Left kidney (tissue), 2 donors: ENCODE results near the gene SLC35E3. TPM values are rescaled to one million over a fixed set of nuclear protein-coding genes. Genes with fewer than 3 reads are reported as not detected.
"Not testable (repeated sequence)": the region's sequence is repeated elsewhere in the genome, so short reads cannot be mapped to it uniquely, and the experiment has no call there.

Source experiments
- DNase-seq: peaks from one replicate; pipeline ENCODE4 v3.0.0-alpha.2; 2013
- polyA plus RNA-seq: library from polyadenylated mRNA; unstranded; fragments of 120-200 nt; gene quantifications from one replicate; pipeline ENCODE4 v1.2.1, GENCODE V29; 2013; ENCODE audit not compliant: insufficient read length

SLC35E3 gene
- polyA plus RNA-seq, 1 donor, result 23.0 TPM

- no peak for DNase-seq
Observed at GRCh38 chr12:68793975-68794652, 48.1 kb downstream of the SLC35E3 start.

- no peak for DNase-seq
Observed at GRCh38 chr12:68794653-68795251, 48.8 kb downstream of the SLC35E3 start.

GRCh38 chr12:68796399-68796798 is 50.4 kb downstream of the SLC35E3 start:
- no peak for DNase-seq

- no peak for DNase-seq
Observed at GRCh38 chr12:68798882-68799234, 52.9 kb downstream of the SLC35E3 start.

- no peak for DNase-seq
Observed at GRCh38 chr12:68800294-68800693, 54.3 kb downstream of the SLC35E3 start.

GRCh38 chr12:68801124-68801523 is 55.1 kb downstream of the SLC35E3 start:
- DNase-seq, result not testable (repeated sequence)

GRCh38 chr12:68802372-68802745 is 56.4 kb downstream of the SLC35E3 start:
- DNase-seq, result not testable (repeated sequence)

- DNase-seq, result not testable (repeated sequence)
Observed at GRCh38 chr12:68802911-68803651, 57.1 kb downstream of the SLC35E3 start.

GRCh38 chr12:68803948-68804656 is 58.1 kb downstream of the SLC35E3 start:
- DNase-seq, result no peak

- no peak for DNase-seq
Observed at GRCh38 chr12:68804657-68805591, 58.9 kb downstream of the SLC35E3 start.

GRCh38 chr12:68805592-68806120 is 59.7 kb downstream of the SLC35E3 start:
- no peak for DNase-seq

GRCh38 chr12:68806488-68807237 is 60.7 kb downstream of the SLC35E3 start:
- no peak for DNase-seq

- not testable (repeated sequence) for DNase-seq
Observed at GRCh38 chr12:68807274-68807575, 61.2 kb downstream of the SLC35E3 start.

GRCh38 chr12:68807576-68808387 is 61.8 kb downstream of the SLC35E3 start, which contains the start of gene MDM2:
Gene MDM2, plus strand, starts transcription at chr12:68808177. Its CDS starts 301 bp downstream, at chr12:68808478.
- DNase-seq, result peak; percentile 92

GRCh38 chr12:68808388-68809189 is 62.6 kb downstream of the SLC35E3 start:
- DNase-seq, result peak; percentile 67

GRCh38 chr12:68809190-68810026 is 63.4 kb downstream of the SLC35E3 start:
- DNase-seq, result no peak

GRCh38 chr12:68810027-68810389 is 64.0 kb downstream of the SLC35E3 start:
- DNase-seq, result not testable (repeated sequence)

GRCh38 chr12:68811573-68811972 is 65.6 kb downstream of the SLC35E3 start:
- not testable (repeated sequence) for DNase-seq
